Tracheal epithelial cell (primary cell): ENCODE data around the gene NXF2B. TPM values are rescaled to one million over a fixed set of nuclear protein-coding genes. Genes with fewer than 3 reads are reported as not detected.

Experiments
- total RNA-seq: library from RNA; depleted of rRNA; stranded (reverse); fragments of >200 nt; gene quantifications from 2 replicates; pipeline ENCODE4 v1.2.1, GENCODE V29; 2014

Gene NXF2B
- total RNA-seq: not detected in 2 replicates

GRCh38 chrX:102439908-102440307 is at the start of gene NXF2B:
NXF2B (minus strand) TSS chrX:102440008; CDS start chrX:102380036, 59,972 bp downstream.

GRCh38 chrX:102471762-102472220 is 32.0 kb upstream of the NXF2B start, which contains the start of gene TCP11X2:
TCP11X2 (minus strand) TSS chrX:102471812.

Other genes starting within 250 kb of the NXF2B start
- gene TCP11X1, start 224.7 kb downstream of the NXF2B start, total RNA-seq: not detected in 2 replicates
- not detected in 2 replicates for gene NXF2, start 192.8 kb downstream of the NXF2B start, total RNA-seq
- not detected in 2 replicates for gene TCP11X2, start 31.8 kb upstream of the NXF2B start, total RNA-seq
- gene TMSB15A, start 76.7 kb upstream of the NXF2B start, total RNA-seq: 0.24 TPM in 1 of 2 replicates, not detected in the other
- gene ARMCX5, start 159.5 kb upstream of the NXF2B start, total RNA-seq: 13.0 and 18.1 TPM in 2 replicates
- gene GPRASP1, start 211.5 kb upstream of the NXF2B start, total RNA-seq: 0.21 and 0.48 TPM in 2 replicates